Left ventricle myocardium inferior (tissue), 1 donor: Measurements from ENCODE around the gene TBX1. TPM values are rescaled to one million over a fixed set of nuclear protein-coding genes. Genes with fewer than 3 reads are reported as not detected.

Experiments
- DNase-seq: peaks from one replicate; pipeline ENCODE4 v3.0.0-alpha.2; 2020
- H3K27ac ChIP-seq: fragments of 200-600 bp; replicated peaks from 2 replicates; pipeline ENCODE4 v1.8.0; 2021
- H3K27me3 ChIP-seq: fragments of 200-600 bp; 2 replicates; pipeline ENCODE4 v1.8.0; 2021; ENCODE audit warnings: low read depth
- H3K36me3 ChIP-seq: fragments of 200-600 bp; 2 replicates; pipeline ENCODE4 v1.8.0; 2021
- H3K4me1 ChIP-seq: fragments of 200-600 bp; 2 replicates; pipeline ENCODE4 v1.8.0; 2021
- H3K4me3 ChIP-seq: fragments of 200-600 bp; 2 replicates; pipeline ENCODE4 v1.8.0; 2021; ENCODE audit warnings: mild to moderate bottlenecking, moderate library complexity
- H3K9me3 ChIP-seq: fragments of 200-600 bp; replicated peaks from 2 replicates; pipeline ENCODE4 v1.8.0; 2021
- intact Hi-C: fragments of 100-400 bp; cut with micrococcal nuclease; formaldehyde crosslinking; loops from one replicate; pipeline ENCODE4 v1.11.0; 2022
- total RNA-seq: library from RNA; stranded (reverse); fragmentation: NEBNext Ultra II Directional; extraction: Animal tissue kit (Norgen Biotek cat#: 25700); gene quantifications from one replicate; pipeline ENCODE4 v1.2.1, GENCODE V29; 2021
- TF ChIP-seq, protein P1 (sequence below): fragments of 200-600 bp; IDR thresholded peaks from 2 replicates; pipeline ENCODE4 v1.8.0; 2021; ENCODE audit warnings: antibody characterized with exemption, mild to moderate bottlenecking, borderline replicate concordance
- donor health status: DM: no; HTN: yes; CAD: no; lungs with severe emphysema.

The TBX1 gene
- total RNA-seq, 1 donor from 2014 or later, result 8.0 TPM

DNA sequence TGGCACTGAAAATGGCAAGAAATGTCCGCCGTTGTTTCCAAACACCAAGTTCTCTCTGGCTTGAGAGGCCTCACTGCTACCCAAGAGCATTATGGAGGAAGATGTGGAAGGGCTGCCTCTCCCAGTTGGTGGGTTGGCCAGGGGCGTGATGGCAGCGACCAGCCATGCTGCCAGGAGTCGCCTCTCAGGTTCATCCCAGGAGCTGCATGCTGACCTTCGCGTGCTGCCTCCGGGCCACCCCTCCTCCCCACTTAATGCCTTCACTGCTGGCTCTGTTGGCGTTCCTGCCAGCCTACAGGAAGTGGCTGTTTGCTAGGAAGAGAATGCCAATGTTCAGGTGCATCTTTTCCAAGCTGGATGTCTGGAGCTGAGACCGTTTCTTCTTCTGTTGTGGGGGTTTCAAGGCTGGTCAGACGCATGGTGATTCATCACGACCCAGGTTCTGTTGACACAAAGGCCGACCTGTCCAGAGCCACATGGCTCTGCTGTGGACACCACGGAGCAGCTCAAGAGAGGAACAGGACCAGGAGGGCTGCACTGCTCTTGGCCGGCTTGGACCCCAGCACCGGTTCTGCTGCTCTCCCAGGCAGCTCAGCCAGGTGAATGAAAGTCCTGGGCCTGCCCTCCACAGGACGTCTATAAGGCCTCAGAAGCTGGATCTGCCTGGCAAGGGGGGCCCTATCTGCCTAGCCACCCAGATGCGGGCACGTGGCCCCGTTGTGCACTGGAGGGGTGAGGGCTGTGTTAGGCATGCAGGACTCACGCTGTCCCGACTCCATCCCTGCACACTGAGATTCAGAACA, 25.1 kb downstream of the TBX1 start:
- TF ChIP-seq, protein P1, sequence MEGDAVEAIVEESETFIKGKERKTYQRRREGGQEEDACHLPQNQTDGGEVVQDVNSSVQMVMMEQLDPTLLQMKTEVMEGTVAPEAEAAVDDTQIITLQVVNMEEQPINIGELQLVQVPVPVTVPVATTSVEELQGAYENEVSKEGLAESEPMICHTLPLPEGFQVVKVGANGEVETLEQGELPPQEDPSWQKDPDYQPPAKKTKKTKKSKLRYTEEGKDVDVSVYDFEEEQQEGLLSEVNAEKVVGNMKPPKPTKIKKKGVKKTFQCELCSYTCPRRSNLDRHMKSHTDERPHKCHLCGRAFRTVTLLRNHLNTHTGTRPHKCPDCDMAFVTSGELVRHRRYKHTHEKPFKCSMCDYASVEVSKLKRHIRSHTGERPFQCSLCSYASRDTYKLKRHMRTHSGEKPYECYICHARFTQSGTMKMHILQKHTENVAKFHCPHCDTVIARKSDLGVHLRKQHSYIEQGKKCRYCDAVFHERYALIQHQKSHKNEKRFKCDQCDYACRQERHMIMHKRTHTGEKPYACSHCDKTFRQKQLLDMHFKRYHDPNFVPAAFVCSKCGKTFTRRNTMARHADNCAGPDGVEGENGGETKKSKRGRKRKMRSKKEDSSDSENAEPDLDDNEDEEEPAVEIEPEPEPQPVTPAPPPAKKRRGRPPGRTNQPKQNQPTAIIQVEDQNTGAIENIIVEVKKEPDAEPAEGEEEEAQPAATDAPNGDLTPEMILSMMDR, result no peak
- intact Hi-C loops, result no loop called here

DNA sequence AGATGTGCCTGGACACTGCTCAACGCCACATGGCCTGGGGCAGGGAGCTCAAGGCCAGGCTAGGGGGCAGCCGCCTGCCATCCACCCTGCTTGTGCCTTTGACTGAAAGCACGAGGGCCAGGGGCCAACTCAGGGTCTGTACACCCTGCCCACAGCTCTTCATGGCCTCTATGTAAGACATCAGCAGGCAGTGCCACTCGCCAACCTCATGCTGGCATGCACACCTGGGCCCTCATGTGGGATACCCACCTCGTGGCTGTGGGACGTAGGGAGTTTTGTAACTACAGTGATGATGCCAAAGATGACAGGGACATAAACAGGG, 25.6 kb downstream of the TBX1 start:
- H3K36me3 ChIP-seq, result peaks cover 9% of the 10 kb centered on the region
- H3K27me3 ChIP-seq, result peaks cover 34% of the 10 kb centered on the region
- H3K9me3 ChIP-seq, result peaks cover 16% of the 10 kb centered on the region
- TF ChIP-seq, protein P1, result no peak
- H3K4me1 ChIP-seq, result no peaks in the 10 kb centered on the region
- intact Hi-C loops, result no loop called here
- no peak for DNase-seq
- no peak overlapping the region for H3K4me3 ChIP-seq
- no peak overlapping the region for H3K27ac ChIP-seq

More for the DNA sequence above, 25.1 kb downstream of the TBX1 start:
- Histone ChIP-seq H3K27ac (no peak overlapping the region), H3K4me3 (no peak overlapping the region), H3K9me3 (peaks cover 10% of the 10 kb centered on the region), H3K36me3 (peaks cover 9% of the 10 kb centered on the region), H3K4me1 (no peaks in the 10 kb centered on the region), H3K27me3 (peaks cover 38% of the 10 kb centered on the region)
- no peak for DNase-seq

DNA sequence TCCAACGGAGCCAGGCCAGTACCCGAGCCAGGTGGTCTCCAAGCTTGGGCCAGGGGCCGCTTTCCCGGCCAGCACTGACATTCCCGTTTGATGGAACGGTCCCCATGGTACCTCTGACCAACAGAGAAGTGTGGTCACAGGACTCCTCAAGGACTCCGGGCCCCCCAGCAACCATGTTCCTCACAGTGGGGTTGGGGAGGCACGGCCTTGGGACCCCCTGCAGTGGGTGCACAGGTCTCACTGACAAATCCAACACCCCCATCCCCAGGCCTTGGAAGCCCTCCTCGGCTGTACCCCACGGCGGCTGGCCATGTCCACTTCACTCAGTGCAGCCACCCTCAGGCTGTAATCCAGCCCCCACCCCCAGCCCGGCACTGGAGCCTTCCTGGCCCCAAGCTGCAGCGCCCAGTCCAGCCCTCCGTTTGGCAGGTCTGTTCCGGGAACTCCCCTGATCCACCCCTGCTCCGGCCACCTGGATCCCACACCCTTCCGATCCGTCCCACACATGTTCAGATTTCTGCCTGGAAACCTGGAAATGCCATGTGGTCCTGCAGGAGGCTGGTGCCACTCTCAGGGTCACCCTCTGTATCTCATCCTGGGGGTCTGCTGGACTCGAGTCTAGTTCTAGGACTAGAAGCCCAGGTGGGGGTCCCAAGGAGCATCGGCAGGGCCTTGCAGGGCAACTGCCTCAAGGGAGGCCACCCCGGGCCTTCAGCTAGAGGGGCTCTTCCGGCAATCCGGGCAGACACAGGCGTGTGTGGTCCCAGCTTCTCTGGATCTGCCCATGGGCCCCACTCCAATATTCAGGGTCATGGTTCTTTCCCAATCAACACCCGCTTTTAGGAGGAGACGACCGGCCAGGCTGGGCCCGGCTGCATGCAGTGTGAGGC, 26.6 kb downstream of the TBX1 start:
- intact Hi-C loops, result no loop called here
- H3K9me3 ChIP-seq, result peaks cover 16% of the 10 kb centered on the region
- peaks cover 24% of the 10 kb centered on the region for H3K27me3 ChIP-seq
- H3K4me1 ChIP-seq, result no peaks in the 10 kb centered on the region
- TF ChIP-seq, protein P1, result no peak
- no peak overlapping the region for H3K27ac ChIP-seq
- no peak overlapping the region for H3K4me3 ChIP-seq
- H3K36me3 ChIP-seq, result peaks cover 11% of the 10 kb centered on the region
- no peak for DNase-seq

DNA sequence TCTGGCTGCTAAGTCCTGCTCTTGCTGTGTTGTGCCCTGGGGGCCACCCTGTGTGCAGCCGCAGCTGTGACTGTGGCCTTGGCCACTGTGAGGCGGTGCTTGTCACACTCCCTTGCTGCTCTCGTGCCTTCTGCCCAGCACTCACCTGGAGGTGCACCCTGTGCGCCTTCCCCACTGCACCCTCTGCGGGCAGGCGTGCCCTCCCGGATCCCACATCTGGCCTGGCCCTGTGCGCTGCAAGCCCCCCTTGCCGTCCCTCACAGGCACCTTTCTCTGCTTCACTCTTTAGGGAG, 27.2 kb downstream of the TBX1 start:
- H3K36me3 ChIP-seq, result peaks cover 16% of the 10 kb centered on the region
- intact Hi-C loops, result no loop called here
- DNase-seq, result no peak

DNA sequence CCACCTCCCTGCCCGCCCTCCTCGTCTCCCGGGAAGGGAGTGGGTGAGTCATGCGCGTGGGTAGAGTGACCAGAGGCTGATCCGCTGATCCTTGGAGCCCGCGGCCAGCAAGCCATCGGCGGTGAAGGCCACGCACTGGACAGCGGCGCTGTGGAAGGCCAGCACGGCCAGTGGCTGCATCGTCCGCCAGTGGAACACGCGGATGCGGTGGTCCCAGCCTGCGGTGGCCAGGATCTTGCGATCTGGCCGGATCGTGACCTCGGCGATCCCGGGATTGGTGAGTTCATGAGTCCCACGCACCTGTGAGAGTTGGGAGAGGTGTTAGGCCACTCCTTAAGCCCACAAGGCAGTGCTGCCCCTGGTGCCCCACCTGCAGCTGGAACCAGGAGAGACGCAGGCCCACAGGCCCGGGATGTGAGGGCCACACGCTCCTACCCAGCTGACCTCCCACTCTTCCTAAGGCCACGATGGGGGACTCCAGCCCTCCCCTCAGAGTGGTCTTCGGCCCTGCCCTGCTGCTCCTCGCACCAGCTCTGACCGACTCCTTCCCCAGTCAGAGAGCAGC, 28.2 kb downstream of the TBX1 start:
- H3K4me1 ChIP-seq, result no peaks in the 10 kb centered on the region
- H3K36me3 ChIP-seq, result peaks cover 19% of the 10 kb centered on the region
- peaks cover 9% of the 10 kb centered on the region for H3K27me3 ChIP-seq
- TF ChIP-seq, protein P1, result no peak
- DNase-seq, result no peak
- H3K9me3 ChIP-seq, result peaks cover 31% of the 10 kb centered on the region
- no peak overlapping the region for H3K27ac ChIP-seq
- intact Hi-C loops, result no loop called here
- H3K4me3 ChIP-seq, result no peak overlapping the region

More for the DNA sequence above, 27.2 kb downstream of the TBX1 start:
- TF ChIP-seq, protein P1, result no peak
- no peaks in the 10 kb centered on the region for H3K4me1 ChIP-seq
- no peak overlapping the region for H3K4me3 ChIP-seq
- peaks cover 18% of the 10 kb centered on the region for H3K27me3 ChIP-seq
- H3K9me3 ChIP-seq, result peaks cover 21% of the 10 kb centered on the region
- H3K27ac ChIP-seq, result no peak overlapping the region
